Stimulated activated naive CD8-positive, alpha-beta T cell treated with anti-CD3 and anti-CD28 coated beads, Interleukin-15, Interleukin-2, amounts not matched to agents 100 ng/mL and 50 ng/mL, for 24 hours (primary cell): ENCODE data around the gene HMCES.

Experiments used
- H3K27ac Mint-ChIP-seq: one replicate; pipeline ENCODE4 v1.8.0; 2021; ENCODE audit warnings: mild to moderate bottlenecking, mixed read lengths
- H3K27me3 Mint-ChIP-seq: one replicate; pipeline ENCODE4 v1.8.0; 2021; ENCODE audit warnings: mixed read lengths
- H3K36me3 Mint-ChIP-seq: one replicate; pipeline ENCODE4 v1.8.0; 2021; ENCODE audit warnings: low read depth, mixed read lengths
- H3K4me1 Mint-ChIP-seq: one replicate; pipeline ENCODE4 v1.8.0; 2021; ENCODE audit warnings: low read depth, mixed read lengths
- H3K4me3 Mint-ChIP-seq: one replicate; pipeline ENCODE4 v1.8.0; 2021; ENCODE audit warnings: mild to moderate bottlenecking, mixed read lengths
- H3K9me3 Mint-ChIP-seq: one replicate; pipeline ENCODE4 v1.8.0; 2021; ENCODE audit warnings: mixed read lengths

The HMCES gene

DNA sequence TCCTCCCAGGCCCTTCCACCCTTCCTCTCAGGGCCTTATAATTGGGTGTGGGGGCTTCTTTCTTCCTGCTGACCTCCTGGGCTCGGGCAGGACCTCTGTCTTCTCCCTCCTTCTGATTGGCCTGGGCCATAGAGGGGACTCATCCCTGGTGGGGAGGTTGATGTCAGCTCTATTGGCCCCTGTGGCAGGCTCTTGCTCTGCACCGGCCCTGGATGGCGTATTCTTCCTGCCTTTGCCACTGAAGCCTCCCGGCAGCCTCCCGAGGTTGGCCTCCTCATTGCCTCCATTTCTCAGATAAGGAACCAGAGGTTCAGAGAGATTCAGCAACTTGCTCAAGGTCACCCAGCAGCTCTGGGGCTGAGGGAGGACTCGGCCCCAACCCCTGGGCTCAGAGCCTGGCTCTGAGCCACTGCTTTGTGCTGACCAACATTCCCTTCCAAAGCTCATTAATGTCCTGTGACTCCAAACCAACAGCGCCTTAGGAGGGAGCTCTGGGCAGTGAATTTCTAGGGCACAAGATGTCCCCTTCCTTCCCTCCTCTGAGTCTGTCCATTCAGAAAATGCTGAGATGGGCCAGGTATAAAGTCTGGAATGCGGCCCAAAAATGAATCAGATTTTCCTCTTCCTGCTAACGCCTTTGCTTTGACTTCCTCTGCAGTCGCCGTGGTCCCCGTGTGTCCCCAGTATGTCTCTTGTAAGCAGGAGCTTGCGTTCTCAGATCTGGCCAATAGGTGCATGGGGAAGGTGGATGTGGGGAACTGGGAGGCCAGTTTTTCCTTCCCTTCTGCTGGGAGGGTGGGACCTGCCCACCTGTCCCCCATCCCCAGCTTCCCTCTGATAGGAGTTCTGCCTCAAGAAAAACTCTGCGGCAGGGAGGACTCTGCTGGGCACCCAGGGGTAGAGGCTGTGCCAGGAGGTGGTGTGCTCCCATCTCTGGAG, 74.2 kb downstream of the HMCES start:
- no peaks in the 10 kb centered on the region for H3K27me3 Mint-ChIP-seq
- no peaks in the 10 kb centered on the region for H3K9me3 Mint-ChIP-seq
- no peaks in the 10 kb centered on the region for H3K36me3 Mint-ChIP-seq
- no peak overlapping the region for H3K27ac Mint-ChIP-seq
- H3K4me1 Mint-ChIP-seq, result no peaks in the 10 kb centered on the region
- H3K4me3 Mint-ChIP-seq, result no peak overlapping the region

DNA sequence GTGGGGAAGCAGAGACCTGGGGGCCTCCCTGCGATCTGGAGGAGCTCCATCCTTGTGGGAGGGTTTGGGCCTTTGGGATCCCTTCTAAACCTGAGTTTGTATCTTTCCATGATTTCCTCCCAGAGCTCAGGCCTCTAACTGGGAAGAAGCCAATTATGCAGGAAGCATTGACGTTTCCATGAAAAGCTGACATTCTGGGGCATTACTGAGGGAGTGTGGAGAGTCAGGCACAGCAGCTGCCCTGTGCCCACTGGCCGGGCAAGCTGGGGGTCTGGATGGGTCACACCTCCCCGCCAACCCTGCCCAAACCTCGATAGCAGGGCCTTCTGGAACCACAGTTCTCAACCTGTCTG, 74.9 kb downstream of the HMCES start:
- Mint-ChIP-seq H3K36me3 (no peaks in the 10 kb centered on the region), H3K27ac (no peak overlapping the region), H3K27me3 (no peaks in the 10 kb centered on the region), H3K9me3 (no peaks in the 10 kb centered on the region), H3K4me1 (no peaks in the 10 kb centered on the region), H3K4me3 (no peak overlapping the region)
